K562 (cell line): ENCODE measurements around the gene MARCHF7. TPM values are rescaled to one million over a fixed set of nuclear protein-coding genes. Genes with fewer than 3 reads are reported as not detected.

Experiments used
- ARID2 ChIP-seq: fragments of 450-650 bp; IDR thresholded peaks from 2 replicates; pipeline ENCODE4 v1.6.1; 2017; ENCODE audit warnings: antibody characterized with exemption, mild to moderate bottlenecking
- CCNT2 ChIP-seq: IDR thresholded peaks from 2 replicates; pipeline ENCODE4 v1.6.1; 2011; ENCODE audit warnings: borderline replicate concordance, low read depth, mild to moderate bottlenecking, moderate library complexity, mixed read lengths, low read length; ENCODE audit not compliant: insufficient read length; ENCODE audit errors: extremely low read depth
- KLF6 ChIP-seq: fragments of 250-450 bp; sonication (Bioruptor Pico); IDR thresholded peaks from 2 replicates; pipeline ENCODE4 v1.4.0; 2020; ENCODE audit warnings: mild to moderate bottlenecking, moderate library complexity, borderline replicate concordance
- MAFK ChIP-seq: IDR thresholded peaks from 2 replicates; pipeline ENCODE4 v1.6.1; 2011; ENCODE audit warnings: low read length, improper control_type of control experiment
- NFXL1 ChIP-seq: fragments of 450-650 bp; formaldehyde crosslinking; IDR thresholded peaks from 2 replicates; pipeline ENCODE4 v1.4.0; 2021; ENCODE audit warnings: mild to moderate bottlenecking
- NR2C1 ChIP-seq, 2 experiments: fragments of 450-650 bp; IDR thresholded peaks; 2 replicates each; pipeline ENCODE4 v1.6.1; 2017; ENCODE audit warnings: mild to moderate bottlenecking in 2 of 2, antibody characterized with exemption in 1 of 2, inconsistent platforms in 1 of 2, missing compliant biosample characterization in 1 of 2, missing genetic modification characterization in 1 of 2
- PHF8 ChIP-seq: fragments of 200-600 bp; sonication (generic); IDR thresholded peaks from 2 replicates; pipeline ENCODE4 v1.6.1; 2012; ENCODE audit warnings: mixed run types, mild to moderate bottlenecking, inconsistent platforms, low read length, moderate library complexity, borderline replicate concordance
- TRIM25 ChIP-seq: fragments of 450-650 bp; IDR thresholded peaks from 2 replicates; pipeline ENCODE4 v1.7.0; 2016; ENCODE audit warnings: borderline replicate concordance
- TSC22D4 ChIP-seq: fragments of 450-650 bp; IDR thresholded peaks from 2 replicates; pipeline ENCODE4 v1.6.1; 2016; ENCODE audit warnings: missing genetic modification characterization, missing biosample characterization, control low read depth
- ZFP1 ChIP-seq: fragments of 450-650 bp; formaldehyde crosslinking; IDR thresholded peaks from 2 replicates; pipeline ENCODE4 v1.4.0; 2020; ENCODE audit warnings: mild to moderate bottlenecking, mixed read lengths
- ZNF398 ChIP-seq: fragments of 250-450 bp; sonication (Bioruptor Pico); IDR thresholded peaks from 2 replicates; pipeline ENCODE4 v1.8.0; 2021; ENCODE audit warnings: moderate library complexity, mild to moderate bottlenecking, inconsistent platforms
- ZNF707 ChIP-seq: fragments of 250-450 bp; sonication (Bioruptor Pico); conservative IDR thresholded peaks from 2 replicates; pipeline ENCODE4 v1.8.0; 2022; ENCODE audit warnings: inconsistent platforms, mild to moderate bottlenecking, moderate library complexity
- polyA plus RNA-seq, 8 experiments: library from polyadenylated mRNA; depleted of rRNA in 4 of 8; stranded (reverse) in 5 of 8; unstranded in 3 of 8; fragments of >200 nt; fragmentation: Nextera tagmentation in 2 of 8; fragmentation: Illumina TruSeq in 1 of 8; extraction: Ambion mirVana in 2 of 8; extraction: Trizol in 1 of 8; gene quantifications; 2 replicates each; pipeline versions ENCODE4 v1.2.1 to v1.2.3, GENCODE V29; 2011 to 2014; ENCODE audit warnings: inconsistent platforms in 1 of 8, missing spikeins in 1 of 8
- total RNA-seq, 7 experiments: library from RNA; depleted of rRNA in 6 of 7; stranded (reverse); fragments of >200 nt in 6 of 7; fragmentation: Illumina TruSeq in 2 of 7; extraction: Trizol in 2 of 7; gene quantifications; 2 replicates each; pipeline versions ENCODE4 v1.2.1 to v1.2.3, GENCODE V29; 2011 to 2021; ENCODE audit warnings: low replicate concordance in 1 of 7
- TF ChIP-seq, protein P1 (sequence below): sonication (generic); formaldehyde crosslinking; IDR thresholded peaks from 2 replicates; pipeline ENCODE4 v1.8.0; 2022; ENCODE audit warnings: mild to moderate bottlenecking, missing genetic modification reagents
- TF ChIP-seq, protein P2 (sequence below): fragments of 450-650 bp; formaldehyde crosslinking; IDR thresholded peaks from 2 replicates; pipeline ENCODE4 v1.4.0; 2020; ENCODE audit warnings: mild to moderate bottlenecking, moderate library complexity
- TF ChIP-seq, protein P3 (sequence below): sonication (generic); formaldehyde crosslinking; IDR thresholded peaks from 2 replicates; pipeline ENCODE4 v1.8.0; 2022; ENCODE audit warnings: missing genetic modification reagents, mild to moderate bottlenecking, borderline replicate concordance

The MARCHF7 gene
- total and polyA plus RNA-seq, 9 of the 15 experiments (the other 6 are each of a cell fraction or from before 2014, with no cell fraction given): 58.2 to 137 (median 86.7) TPM

- TF ChIP-seq, protein P1, sequence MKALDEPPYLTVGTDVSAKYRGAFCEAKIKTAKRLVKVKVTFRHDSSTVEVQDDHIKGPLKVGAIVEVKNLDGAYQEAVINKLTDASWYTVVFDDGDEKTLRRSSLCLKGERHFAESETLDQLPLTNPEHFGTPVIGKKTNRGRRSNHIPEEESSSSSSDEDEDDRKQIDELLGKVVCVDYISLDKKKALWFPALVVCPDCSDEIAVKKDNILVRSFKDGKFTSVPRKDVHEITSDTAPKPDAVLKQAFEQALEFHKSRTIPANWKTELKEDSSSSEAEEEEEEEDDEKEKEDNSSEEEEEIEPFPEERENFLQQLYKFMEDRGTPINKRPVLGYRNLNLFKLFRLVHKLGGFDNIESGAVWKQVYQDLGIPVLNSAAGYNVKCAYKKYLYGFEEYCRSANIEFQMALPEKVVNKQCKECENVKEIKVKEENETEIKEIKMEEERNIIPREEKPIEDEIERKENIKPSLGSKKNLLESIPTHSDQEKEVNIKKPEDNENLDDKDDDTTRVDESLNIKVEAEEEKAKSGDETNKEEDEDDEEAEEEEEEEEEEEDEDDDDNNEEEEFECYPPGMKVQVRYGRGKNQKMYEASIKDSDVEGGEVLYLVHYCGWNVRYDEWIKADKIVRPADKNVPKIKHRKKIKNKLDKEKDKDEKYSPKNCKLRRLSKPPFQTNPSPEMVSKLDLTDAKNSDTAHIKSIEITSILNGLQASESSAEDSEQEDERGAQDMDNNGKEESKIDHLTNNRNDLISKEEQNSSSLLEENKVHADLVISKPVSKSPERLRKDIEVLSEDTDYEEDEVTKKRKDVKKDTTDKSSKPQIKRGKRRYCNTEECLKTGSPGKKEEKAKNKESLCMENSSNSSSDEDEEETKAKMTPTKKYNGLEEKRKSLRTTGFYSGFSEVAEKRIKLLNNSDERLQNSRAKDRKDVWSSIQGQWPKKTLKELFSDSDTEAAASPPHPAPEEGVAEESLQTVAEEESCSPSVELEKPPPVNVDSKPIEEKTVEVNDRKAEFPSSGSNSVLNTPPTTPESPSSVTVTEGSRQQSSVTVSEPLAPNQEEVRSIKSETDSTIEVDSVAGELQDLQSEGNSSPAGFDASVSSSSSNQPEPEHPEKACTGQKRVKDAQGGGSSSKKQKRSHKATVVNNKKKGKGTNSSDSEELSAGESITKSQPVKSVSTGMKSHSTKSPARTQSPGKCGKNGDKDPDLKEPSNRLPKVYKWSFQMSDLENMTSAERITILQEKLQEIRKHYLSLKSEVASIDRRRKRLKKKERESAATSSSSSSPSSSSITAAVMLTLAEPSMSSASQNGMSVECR (CRISPR knock-in tag): peak; percentile 88
- TF ChIP-seq MAFK (no peak), ZNF398 (CRISPR knock-in tag) (no peak), PHF8 (peak; percentile 100), CCNT2 (peak; percentile 92), KLF6 (CRISPR knock-in tag) (peak; percentile 96), ARID2 (no peak), NR2C1 (IDR thresholded peaks at IDR 0.05) (no peak), NR2C1 (tag; IDR thresholded peaks at IDR 0.05) (no peak), ZFP1 (no peak), TRIM25 (no peak), ZNF707 (CRISPR knock-in tag) (peak; percentile 47; the same call in 1 of the 2 replicates), NFXL1 (0 out of 2 replicates have a peak, but pooled peaks have one; percentile 36), TSC22D4 (tag) (no peak)
- TF ChIP-seq, protein P2, sequence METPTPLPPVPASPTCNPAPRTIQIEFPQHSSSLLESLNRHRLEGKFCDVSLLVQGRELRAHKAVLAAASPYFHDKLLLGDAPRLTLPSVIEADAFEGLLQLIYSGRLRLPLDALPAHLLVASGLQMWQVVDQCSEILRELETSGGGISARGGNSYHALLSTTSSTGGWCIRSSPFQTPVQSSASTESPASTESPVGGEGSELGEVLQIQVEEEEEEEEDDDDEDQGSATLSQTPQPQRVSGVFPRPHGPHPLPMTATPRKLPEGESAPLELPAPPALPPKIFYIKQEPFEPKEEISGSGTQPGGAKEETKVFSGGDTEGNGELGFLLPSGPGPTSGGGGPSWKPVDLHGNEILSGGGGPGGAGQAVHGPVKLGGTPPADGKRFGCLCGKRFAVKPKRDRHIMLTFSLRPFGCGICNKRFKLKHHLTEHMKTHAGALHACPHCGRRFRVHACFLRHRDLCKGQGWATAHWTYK (CRISPR knock-in tag): peak; percentile 77; the same call in 1 of the 2 replicates
- TF ChIP-seq, protein P3, sequence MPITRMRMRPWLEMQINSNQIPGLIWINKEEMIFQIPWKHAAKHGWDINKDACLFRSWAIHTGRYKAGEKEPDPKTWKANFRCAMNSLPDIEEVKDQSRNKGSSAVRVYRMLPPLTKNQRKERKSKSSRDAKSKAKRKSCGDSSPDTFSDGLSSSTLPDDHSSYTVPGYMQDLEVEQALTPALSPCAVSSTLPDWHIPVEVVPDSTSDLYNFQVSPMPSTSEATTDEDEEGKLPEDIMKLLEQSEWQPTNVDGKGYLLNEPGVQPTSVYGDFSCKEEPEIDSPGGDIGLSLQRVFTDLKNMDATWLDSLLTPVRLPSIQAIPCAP (CRISPR knock-in tag): no peak
These were observed at the start of gene MARCHF7 (continued) for GRCh38 chr2:159712143-159712928.
